GM19463 (cell line): ENCODE data around the gene ZNF496.
"Not testable (repeated sequence)": the region's sequence is repeated elsewhere in the genome, so short reads cannot be mapped to it uniquely, and the experiment has no call there.

Source experiments
- ATAC-seq: cut with Tn5 transposase; IDR thresholded peaks from one replicate; pipeline ENCODE4 v1.9.1; 2021; ENCODE audit warnings: mild to moderate bottlenecking, moderate library complexity; ENCODE audit not compliant: unreplicated experiment

Gene ZNF496

DNA sequence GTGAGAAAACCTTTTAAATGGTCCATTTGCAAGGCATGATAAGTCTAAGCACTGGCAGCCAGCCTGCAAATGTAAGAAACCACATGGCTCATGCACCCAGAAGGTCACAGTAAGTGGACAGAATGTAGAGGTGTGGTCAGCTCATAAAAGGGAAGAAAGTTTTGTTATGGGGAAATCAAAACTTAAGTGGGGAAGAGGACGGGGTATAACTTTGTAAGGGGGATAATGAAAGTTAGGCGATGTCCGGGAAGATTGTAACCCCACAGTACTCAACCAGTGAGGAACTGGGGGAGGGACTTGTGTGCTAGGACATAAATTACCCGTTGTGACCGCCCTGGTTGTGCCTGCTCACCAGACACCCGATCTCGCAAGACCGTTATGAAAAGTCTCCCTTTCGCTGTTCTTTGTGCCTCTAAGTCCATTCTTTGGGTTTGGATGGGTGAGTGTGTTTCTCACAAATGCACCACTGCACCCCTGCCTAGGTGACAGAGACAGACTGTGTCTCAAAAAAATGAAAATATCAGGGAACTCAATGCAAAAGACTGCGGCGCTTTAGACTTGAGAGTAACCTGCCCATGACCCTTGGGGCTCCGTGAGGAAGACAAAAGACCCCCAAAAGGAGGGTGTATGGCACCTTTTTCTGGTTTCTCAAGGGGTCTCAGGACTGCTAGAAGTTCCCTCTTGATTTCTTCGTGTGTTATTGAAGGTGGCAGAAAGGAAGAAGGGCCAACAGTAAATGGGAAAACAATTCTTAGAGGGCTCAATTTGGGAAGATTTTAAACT, 28.6 kb upstream of the ZNF496 start:
- no peak for ATAC-seq

DNA sequence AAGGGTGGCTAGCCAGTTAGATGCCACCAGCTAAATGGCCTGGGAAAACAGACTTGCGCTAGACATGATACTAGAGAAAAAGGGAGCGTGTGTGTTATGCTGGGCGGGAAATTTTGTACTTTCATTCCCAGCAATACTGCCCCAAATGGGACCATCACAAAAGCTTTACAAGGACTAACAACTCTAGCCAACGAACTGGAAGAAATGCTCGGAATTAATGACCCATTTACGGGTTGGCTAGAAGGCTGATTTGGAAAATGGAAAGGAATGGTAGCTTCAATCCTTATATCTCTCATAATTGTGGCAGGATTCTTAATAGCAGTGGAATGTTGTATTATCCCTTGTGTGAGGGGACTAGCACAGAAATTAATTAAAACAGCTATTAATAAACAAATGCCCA, 27.9 kb upstream of the ZNF496 start:
- ATAC-seq = no peak

GRCh38 chr1:247358920-247359319, 27.3 kb upstream of the ZNF496 start:
- ATAC-seq = no peak

- ATAC-seq = peak; percentile 92
Observed at GRCh38 chr1:247357781-247358211, 26.1 kb upstream of the ZNF496 start.

DNA sequence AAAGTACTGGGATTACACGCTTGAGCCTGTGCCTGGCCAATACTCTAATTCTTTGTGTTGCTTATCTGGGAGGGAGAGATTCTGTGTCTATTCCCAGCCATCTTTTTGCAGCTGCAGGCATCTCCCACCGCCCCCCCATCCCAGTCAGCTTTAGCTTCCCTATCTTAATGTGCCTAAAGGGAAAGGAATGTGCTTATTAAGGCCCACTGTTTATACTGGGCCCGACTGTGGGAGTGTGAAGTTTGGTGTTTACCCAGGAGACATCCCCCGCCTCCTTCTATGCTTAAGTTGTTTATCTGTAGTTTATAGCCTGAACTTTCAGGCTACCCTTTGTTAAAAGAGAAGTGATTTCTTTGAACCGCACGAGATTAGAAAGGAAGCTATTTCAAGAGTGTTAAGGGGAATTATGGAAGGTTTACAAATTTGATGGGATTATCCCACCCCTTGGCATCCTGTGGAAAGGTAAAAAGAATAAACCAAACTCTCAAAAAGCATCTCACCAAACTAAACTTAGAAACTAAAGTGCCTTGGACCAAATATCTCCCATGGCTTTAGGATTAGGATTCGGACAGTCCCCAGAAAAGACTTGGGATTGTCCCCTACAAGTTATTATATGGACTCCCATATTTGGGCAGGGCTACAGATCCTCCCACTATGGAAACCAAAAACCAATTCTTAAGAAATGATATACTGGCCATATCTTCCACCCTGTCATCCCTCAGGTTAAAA, 25.5 kb upstream of the ZNF496 start:
- no peak for ATAC-seq

DNA sequence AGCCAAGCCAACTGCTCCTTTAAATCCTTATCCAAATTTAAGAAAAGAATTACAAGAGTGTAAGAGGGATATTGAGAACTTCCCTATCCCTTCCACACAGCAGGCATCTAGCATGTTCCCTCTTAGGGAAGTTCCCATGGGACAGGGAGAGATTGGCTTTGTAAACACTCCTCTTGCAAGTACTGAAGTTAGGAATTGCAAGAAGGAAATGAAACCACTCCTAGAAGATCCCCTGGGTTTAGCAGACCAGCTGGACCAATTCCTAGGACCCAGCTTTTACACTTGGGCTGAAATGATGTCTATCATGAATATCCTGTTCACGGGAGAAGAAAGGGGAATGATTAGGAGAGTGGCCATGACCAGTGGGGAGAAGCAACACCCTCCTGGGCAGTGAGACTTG, 23.5 kb upstream of the ZNF496 start:
- ATAC-seq = not testable (repeated sequence)

DNA sequence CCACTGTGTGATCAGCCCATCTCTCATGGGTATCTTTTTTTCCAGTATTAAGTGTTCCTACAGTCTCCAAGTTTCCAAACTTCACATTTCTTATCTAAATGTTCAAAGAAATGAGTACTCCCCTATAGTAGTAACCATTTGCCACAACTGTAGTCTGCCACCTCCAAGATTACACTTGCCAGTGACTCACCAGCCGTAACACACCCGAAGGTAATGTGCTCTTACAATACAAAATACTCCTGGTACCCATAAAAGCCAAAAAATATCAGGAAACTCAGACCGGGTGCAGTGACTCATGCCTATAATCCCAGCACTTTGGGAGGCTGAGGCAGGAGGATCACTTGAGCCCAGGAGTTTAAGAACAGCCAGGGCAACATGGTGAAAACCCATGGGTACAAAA, 20.5 kb upstream of the ZNF496 start:
- ATAC-seq = no peak

- no peak for ATAC-seq
Observed at GRCh38 chr1:247350587-247350986, 18.9 kb upstream of the ZNF496 start.

GRCh38 chr1:247347477-247348222, 16.0 kb upstream of the ZNF496 start:
- ATAC-seq = peak; percentile 57

DNA sequence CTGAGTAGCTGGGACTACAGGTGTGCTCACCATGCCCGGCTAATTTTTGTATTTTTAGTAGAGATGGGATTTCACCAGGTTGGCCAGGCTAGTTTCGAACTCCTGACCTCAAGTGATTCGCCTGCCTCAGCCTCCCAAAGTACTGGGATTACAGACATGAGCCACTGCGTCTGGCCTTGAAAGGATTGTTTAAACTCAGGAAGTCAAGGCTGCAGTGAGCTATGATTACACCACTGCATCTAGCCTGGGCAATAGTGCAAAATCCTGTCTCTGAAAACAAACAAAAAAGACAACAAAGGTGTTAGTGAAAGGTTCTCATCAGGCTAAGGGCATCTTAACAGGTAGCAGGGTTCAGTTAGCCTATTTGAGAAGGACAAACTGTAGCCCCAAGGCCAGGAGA, 14.2 kb upstream of the ZNF496 start:
- no peak for ATAC-seq

DNA sequence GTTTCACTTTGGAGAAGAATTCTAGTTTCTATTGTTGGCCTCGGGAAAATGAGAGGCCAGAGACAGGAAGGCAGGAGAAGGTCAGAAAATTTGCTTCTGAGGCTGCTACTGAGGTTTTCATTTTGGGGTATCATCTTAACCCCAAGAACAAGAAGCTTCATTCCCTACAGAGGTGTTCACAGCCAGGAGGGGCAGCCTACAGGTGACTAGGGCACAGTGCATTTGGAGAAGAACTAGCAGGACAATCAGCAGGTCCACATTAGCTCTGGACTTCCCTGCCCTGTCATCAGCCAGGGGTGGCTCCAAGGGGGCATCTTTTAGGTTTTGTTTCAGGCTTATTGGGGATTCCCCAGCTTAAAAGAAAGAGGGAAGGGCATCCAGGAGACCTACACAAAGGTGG, 12.1 kb upstream of the ZNF496 start:
- ATAC-seq = no peak

GRCh38 chr1:247338723-247339275, 7.1 kb upstream of the ZNF496 start:
- no peak for ATAC-seq

DNA sequence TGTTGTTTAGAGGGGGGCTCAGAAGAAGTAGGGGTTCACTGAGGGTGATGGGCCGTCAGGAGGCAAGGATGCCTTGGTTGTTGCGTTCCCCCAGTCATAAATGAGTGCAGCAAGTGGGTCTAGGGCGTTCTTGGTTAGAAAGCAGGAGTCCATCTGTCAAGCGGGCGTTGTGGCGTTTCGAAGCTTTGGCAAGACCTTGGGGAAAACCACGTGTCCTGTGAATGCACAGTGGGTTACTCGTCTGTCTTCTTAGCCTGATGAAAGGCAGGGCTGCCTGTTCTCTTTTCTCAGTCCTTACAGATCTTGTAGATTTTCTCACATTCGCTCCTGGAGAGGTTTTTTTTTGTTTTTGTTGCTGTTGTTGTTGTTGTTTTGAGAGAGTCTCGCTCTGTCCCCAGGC, 6.3 kb upstream of the ZNF496 start:
- no peak for ATAC-seq

GRCh38 chr1:247337250-247337746, 5.6 kb upstream of the ZNF496 start:
- no peak for ATAC-seq

- no peak for ATAC-seq
Observed at GRCh38 chr1:247336390-247336789, 4.7 kb upstream of the ZNF496 start.

GRCh38 chr1:247335882-247336281, 4.2 kb upstream of the ZNF496 start:
- ATAC-seq = no peak

GRCh38 chr1:247334378-247335133, 2.9 kb upstream of the ZNF496 start:
- ATAC-seq = no peak

DNA sequence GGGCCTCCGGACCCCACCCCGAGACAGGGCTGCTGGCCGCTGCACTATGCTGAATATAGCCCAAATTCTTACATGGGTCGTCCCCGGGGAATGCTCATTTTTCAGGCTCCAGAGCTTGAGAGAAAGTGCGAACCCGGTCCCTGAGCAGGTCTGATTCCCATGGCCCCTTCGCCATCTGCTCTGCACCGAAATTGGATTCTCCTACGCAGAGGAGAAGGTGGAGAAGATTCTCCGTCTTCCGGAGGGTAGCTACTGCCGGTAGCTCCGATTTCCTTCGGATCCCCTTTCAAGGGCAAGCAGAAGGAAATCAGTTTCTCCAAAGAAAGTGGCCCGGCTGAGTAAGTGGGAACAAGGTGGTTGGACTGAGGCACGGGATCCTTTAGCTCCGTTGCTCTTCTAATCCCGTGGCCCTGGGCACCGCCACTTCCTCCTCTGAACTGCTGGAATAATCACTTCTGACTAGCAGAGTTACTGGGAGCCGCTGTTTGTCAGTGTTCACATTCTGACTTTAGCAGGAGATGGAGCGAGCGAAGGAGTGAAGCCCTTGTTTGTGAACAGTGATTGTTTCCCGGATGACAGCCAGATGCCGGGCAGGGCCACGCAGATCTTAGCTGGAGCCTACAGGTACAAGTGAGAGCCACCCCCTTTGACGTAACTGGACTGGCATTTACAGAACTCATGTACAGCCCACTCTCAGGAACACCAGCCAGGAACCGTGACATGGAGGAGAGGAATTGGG, 1.1 kb upstream of the ZNF496 start:
- ATAC-seq = no peak

DNA sequence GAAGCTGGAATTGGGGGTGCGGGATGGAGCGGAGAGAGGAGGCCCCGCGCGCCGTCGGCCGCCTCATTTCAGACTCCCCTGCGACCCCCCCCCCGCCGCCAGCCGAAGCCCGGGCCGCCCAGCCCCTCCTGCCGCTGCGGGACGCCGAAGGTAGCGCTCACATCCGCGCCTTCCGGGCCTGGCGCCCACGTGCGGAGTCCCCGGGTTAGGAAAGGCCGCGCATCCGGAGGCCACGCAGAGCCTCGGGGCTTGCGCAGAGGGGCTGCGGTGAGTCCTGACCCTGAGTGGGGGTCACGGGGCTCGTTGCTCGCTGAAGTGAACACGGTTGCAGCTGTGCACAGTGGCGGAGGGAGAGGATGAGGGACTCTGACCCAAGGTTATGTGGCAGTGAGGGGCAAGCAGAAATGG, 552 bp upstream of the ZNF496 start:
- peak; percentile 36 for ATAC-seq

GRCh38 chr1:247331172-247331524, 519 bp downstream of the ZNF496 start:
- ATAC-seq = peak; percentile 52
